Spinal cord (tissue), 10 donors: ENCODE data around the gene NDFIP2. TPM values are rescaled to one million over a fixed set of nuclear protein-coding genes. Genes with fewer than 3 reads are reported as not detected.

Source experiments
- DNase-seq, 6 donors: peaks; one replicate each; pipeline versions ENCODE4 v3.0.0 to v3.0.0-alpha.2; 2013 to 2015; ENCODE audit warnings: low spot score in 6 of 6, low read depth in 4 of 6
- H3K27ac ChIP-seq: one replicate; pipeline ENCODE4 v1.5.1; 2013; ENCODE audit warnings: low read depth, low read length, control low read depth
- H3K27me3 ChIP-seq: one replicate; pipeline ENCODE4 v1.6.1; 2013; ENCODE audit warnings: low read length; ENCODE audit not compliant: control insufficient read depth, insufficient read depth
- H3K36me3 ChIP-seq: one replicate; pipeline ENCODE4 v1.6.1; 2013; ENCODE audit warnings: low read length; ENCODE audit not compliant: control insufficient read depth, insufficient read depth
- H3K4me1 ChIP-seq: one replicate; pipeline ENCODE4 v1.6.1; 2013; ENCODE audit warnings: low read length; ENCODE audit not compliant: control insufficient read depth, insufficient read depth
- H3K4me3 ChIP-seq: one replicate; pipeline ENCODE4 v1.5.1; 2013; ENCODE audit warnings: low read depth, low read length, control low read depth
- H3K9me3 ChIP-seq: one replicate; pipeline ENCODE4 v1.6.1; 2013; ENCODE audit warnings: low read length; ENCODE audit not compliant: control insufficient read depth, insufficient read depth
- WGBS: methylation state at CpG from one replicate; pipeline ENCODE4 v1.1.5; 2013; ENCODE audit warnings: missing lambda C conversion rate; ENCODE audit not compliant: insufficient coverage; 5-methylcytosine and 5-hydroxymethylcytosine counted together
- polyA plus RNA-seq, 2 donors: library from polyadenylated mRNA; unstranded; fragments of 120-200 nt; gene quantifications; one replicate each; pipeline ENCODE4 v1.2.1, GENCODE V29; 2013; ENCODE audit not compliant: insufficient read length in 2 of 2
- total RNA-seq, 2 donors: library from RNA; depleted of rRNA in 1 of 2; stranded (reverse); fragments of 120-200 nt in 1 of 2; fragments of >200 nt in 1 of 2; gene quantifications; one replicate each; pipeline versions ENCODE4 v1.2.3 to v1.2.4, GENCODE V29; 2013 to 2014
- donor health status: healthy.

The NDFIP2 gene
- total and polyA plus RNA-seq, 4 donors, result 33.4 to 62.5 (median 37.1) TPM

GRCh38 chr13:79486433-79487188, 5.7 kb downstream of the NDFIP2 start:
- Histone ChIP-seq H3K9me3 (no peaks in the 10 kb centered on the region), H3K27ac (no peak overlapping the region), H3K4me1 (no peaks in the 10 kb centered on the region), H3K27me3 (no peaks in the 10 kb centered on the region), H3K36me3 (no peaks in the 10 kb centered on the region), H3K4me3 (no peak overlapping the region)
- 74% methylated on average over 3 of the region's 6 CpGs for WGBS
- DNase-seq, result no peak

- H3K27me3 ChIP-seq, result no peaks in the 10 kb centered on the region
- 100% methylated on average over 1 of the region's 1 CpG for WGBS
- no peaks in the 10 kb centered on the region for H3K9me3 ChIP-seq
- no peak overlapping the region for H3K4me3 ChIP-seq
- no peaks in the 10 kb centered on the region for H3K4me1 ChIP-seq
- H3K36me3 ChIP-seq, result no peaks in the 10 kb centered on the region
- no peak for DNase-seq
- H3K27ac ChIP-seq, result no peak overlapping the region
These were observed 9.4 kb downstream of the NDFIP2 start for GRCh38 chr13:79490326-79490725.

DNA sequence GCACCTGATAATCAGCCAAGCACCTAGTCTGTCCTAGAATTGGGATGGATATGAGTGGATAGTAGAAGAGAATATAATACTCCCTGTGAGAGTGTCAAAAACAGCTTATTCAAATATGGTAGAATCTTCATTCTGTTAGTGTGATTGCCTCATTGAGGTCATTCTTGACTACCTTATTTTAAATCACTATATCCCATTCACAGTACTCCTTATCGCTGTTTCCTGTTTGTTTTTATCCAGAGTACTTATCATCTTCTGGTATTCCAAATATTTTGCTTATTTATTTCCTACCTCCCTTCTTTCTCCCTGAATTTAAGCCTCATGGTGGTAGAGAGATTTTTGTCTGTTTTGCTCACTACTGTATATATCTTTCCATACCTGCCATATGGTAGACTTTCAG, 9.9 kb downstream of the NDFIP2 start:
- Histone ChIP-seq H3K27ac (no peak overlapping the region), H3K4me1 (no peaks in the 10 kb centered on the region), H3K36me3 (no peaks in the 10 kb centered on the region), H3K27me3 (no peaks in the 10 kb centered on the region), H3K4me3 (no peak overlapping the region), H3K9me3 (no peaks in the 10 kb centered on the region)
- DNase-seq, result no peak
- no CpG with 5 or more reads among the region's 1 CpG for WGBS

DNA sequence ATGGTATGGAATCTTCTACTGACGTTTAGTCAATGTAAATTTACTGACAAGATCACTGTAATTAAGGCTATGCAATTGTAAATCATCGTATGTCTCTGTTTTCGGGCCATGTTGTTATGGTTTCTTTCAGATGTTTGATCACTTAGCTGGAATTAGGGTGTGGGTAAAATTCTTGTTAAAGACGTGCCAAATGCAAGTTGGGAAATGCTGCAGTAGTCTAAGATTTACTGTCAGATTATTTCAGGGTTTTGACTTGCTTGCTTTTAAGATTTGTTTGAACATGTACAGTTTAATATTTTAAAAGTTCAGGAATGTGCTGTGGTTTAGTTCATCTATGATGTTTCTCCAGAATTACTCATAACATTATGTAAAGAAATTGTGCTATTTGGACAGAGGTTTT, 10.8 kb downstream of the NDFIP2 start:
- no peaks in the 10 kb centered on the region for H3K4me1 ChIP-seq
- peak in 1 of 6 donors; percentile 11 for DNase-seq
- H3K27me3 ChIP-seq, result no peaks in the 10 kb centered on the region
- no peak overlapping the region for H3K4me3 ChIP-seq
- H3K9me3 ChIP-seq, result no peaks in the 10 kb centered on the region
- H3K36me3 ChIP-seq, result no peaks in the 10 kb centered on the region
- WGBS, result 60% methylated on average over 3 of the region's 4 CpGs
- H3K27ac ChIP-seq, result peak overlapping the region; percentile 25

DNA sequence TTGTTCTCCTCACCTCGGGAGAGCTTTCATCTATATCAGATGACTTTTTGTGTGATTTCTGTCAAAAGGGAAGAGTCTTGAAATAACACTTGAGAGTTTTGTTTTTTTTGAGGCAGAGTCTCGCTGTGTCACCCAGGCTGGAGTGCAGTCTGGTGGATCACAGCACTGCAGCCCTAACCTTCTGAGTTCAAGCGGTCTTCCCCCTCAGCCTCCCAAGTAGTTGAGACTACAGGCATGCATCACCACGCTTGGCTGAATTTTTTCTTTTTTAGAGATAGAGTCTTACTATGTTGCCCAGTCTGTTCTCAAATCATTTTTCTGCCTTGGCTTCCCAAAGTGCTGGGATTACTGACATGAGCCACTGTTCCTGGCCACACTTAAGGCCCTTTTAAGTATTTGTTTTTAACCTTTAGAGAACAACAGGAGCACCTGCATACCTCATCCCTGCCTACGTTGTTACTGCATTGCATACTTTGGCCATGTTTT, 11.4 kb downstream of the NDFIP2 start:
- Histone ChIP-seq H3K9me3 (no peaks in the 10 kb centered on the region), H3K4me1 (no peaks in the 10 kb centered on the region), H3K4me3 (no peak overlapping the region), H3K27me3 (no peaks in the 10 kb centered on the region), H3K27ac (peak overlapping the region; percentile 40), H3K36me3 (no peaks in the 10 kb centered on the region)
- DNase-seq, result no peak
- 79% methylated on average over 4 of the region's 5 CpGs for WGBS

DNA sequence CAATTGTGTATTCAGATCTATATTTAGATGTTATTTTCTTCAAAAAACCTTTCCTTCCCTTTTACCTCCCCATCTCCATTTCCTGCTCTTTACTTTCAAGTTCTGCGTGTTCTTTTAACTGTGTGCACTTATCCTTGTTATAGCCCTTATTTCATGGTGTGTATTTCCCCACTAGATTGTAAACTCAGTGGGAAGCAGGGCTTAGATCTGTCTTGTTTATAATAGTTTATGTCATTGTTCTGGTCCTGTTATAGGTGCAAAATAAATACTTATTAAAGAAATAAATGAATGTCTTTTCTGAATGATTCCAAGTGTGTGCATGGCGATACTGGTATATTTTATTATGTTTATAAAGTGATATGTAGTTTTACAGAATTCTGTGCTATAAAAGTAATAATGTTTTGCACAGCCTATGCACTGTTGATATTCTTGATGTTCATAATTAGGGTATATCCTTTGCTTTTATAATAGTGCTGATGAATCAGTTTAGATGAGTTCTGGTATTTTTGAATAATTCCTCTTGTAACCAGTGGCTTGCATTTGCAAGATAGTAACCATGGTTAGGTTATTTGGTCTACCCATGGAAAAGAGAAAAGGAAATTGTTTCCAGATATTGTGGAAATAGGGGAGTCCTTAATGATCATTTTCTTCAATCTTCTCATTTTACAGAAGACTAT, 12.1 kb downstream of the NDFIP2 start:
- Histone ChIP-seq H3K27me3 (no peaks in the 10 kb centered on the region), H3K4me1 (no peaks in the 10 kb centered on the region), H3K9me3 (no peaks in the 10 kb centered on the region), H3K36me3 (no peaks in the 10 kb centered on the region), H3K27ac (no peak overlapping the region), H3K4me3 (no peak overlapping the region)
- no CpG with 5 or more reads among the region's 2 CpGs for WGBS
- DNase-seq, result no peak

DNA sequence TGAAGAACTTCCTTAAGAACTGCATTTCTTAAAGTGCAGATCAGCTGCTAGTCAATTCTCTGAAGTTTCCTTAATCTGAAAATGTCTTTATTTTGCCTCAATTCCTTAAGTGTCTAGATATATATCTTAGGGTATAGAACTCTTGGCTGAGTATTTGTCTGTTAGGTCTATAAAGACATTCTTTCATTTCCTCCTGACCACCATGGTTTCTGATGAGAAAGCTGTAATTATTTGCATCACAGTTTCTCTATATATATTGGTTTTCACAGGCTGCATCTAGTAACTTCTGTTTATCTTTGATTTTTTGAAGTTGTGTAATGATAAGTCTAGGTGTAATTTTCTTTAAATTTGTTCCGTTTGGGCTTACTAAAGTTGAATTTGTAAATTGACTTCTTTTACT, 15.2 kb downstream of the NDFIP2 start:
- no peak overlapping the region for H3K4me3 ChIP-seq
- no peaks in the 10 kb centered on the region for H3K27me3 ChIP-seq
- no peaks in the 10 kb centered on the region for H3K4me1 ChIP-seq
- no CpG with 5 or more reads among the region's 1 CpG for whole genome bisulfite sequencing
- H3K36me3 ChIP-seq, result no peaks in the 10 kb centered on the region
- no peak overlapping the region for H3K27ac ChIP-seq
- H3K9me3 ChIP-seq, result peaks cover 1% of the 10 kb centered on the region
- DNase-seq, result no peak

- Histone ChIP-seq H3K4me3 (no peak overlapping the region), H3K9me3 (peaks cover 1% of the 10 kb centered on the region), H3K27me3 (no peaks in the 10 kb centered on the region), H3K4me1 (no peaks in the 10 kb centered on the region), H3K27ac (no peak overlapping the region), H3K36me3 (no peaks in the 10 kb centered on the region)
- no CpG with 5 or more reads among the region's 1 CpG for WGBS
- no peak for DNase-seq
These were observed 16.1 kb downstream of the NDFIP2 start for GRCh38 chr13:79497064-79497463.

GRCh38 chr13:79497852-79498251, 16.9 kb downstream of the NDFIP2 start:
- Histone ChIP-seq H3K9me3 (peaks cover 1% of the 10 kb centered on the region), H3K4me3 (no peak overlapping the region), H3K36me3 (no peaks in the 10 kb centered on the region), H3K4me1 (no peaks in the 10 kb centered on the region), H3K27me3 (no peaks in the 10 kb centered on the region), H3K27ac (no peak overlapping the region)
- no CpG with 5 or more reads among the region's 1 CpG for WGBS
- no peak for DNase-seq

DNA sequence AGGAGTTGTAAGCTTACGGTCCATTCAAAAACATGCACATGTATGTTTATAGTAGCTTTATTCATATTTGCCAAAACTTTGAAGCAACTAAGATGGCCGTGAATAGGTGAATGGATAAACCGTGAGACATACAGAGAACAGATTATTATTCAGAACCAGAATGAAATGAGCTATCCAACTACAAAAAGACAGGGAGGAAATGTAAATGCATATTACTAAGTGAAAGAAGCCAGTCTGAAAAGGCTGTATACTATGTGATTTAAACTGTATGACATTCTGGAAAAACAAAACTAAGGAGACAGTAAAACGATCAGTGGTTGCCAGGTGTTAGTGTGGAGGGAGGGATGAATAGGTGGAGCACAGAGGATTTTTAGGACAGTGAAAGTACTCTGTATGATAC, 19.9 kb downstream of the NDFIP2 start:
- no peak overlapping the region for H3K4me3 ChIP-seq
- WGBS, result 100% methylated on average over 1 of the region's 4 CpGs
- DNase-seq, result no peak
- H3K9me3 ChIP-seq, result peaks cover 1% of the 10 kb centered on the region
- H3K36me3 ChIP-seq, result no peaks in the 10 kb centered on the region
- H3K27me3 ChIP-seq, result no peaks in the 10 kb centered on the region
- H3K4me1 ChIP-seq, result no peaks in the 10 kb centered on the region
- H3K27ac ChIP-seq, result no peak overlapping the region
